Gastroesophageal sphincter (tissue), 3 donors: ENCODE data around the gene RIOK3.

ENCODE experiments used
- CTCF ChIP-seq, 4 experiments: fragments of 200-600 bp in 2 of 4; fragments of 450-650 bp in 2 of 4; sonication (generic) in 1 of 4; IDR thresholded peaks; one replicate each; pipeline ENCODE4 v1.5.1; 2017 to 2019; ENCODE audit warnings: antibody characterized with exemption in 4 of 4, mild to moderate bottlenecking in 2 of 4, moderate library complexity in 2 of 4
- EP300 ChIP-seq: sonication (generic); formaldehyde crosslinking; IDR thresholded peaks from one replicate; pipeline ENCODE4 v1.6.1; 2017; ENCODE audit warnings: antibody characterized with exemption, mild to moderate bottlenecking
- POLR2A ChIP-seq, 2 donors: fragments of 450-650 bp; IDR thresholded peaks; one replicate each; pipeline ENCODE4 v1.6.1; 2017; ENCODE audit warnings: antibody characterized with exemption in 2 of 2, mild to moderate bottlenecking in 2 of 2, moderate library complexity in 1 of 2
- POLR2AphosphoS5 ChIP-seq: sonication (generic); formaldehyde crosslinking; IDR thresholded peaks from one replicate; pipeline ENCODE4 v1.6.1; 2017; ENCODE audit warnings: antibody characterized with exemption

DNA sequence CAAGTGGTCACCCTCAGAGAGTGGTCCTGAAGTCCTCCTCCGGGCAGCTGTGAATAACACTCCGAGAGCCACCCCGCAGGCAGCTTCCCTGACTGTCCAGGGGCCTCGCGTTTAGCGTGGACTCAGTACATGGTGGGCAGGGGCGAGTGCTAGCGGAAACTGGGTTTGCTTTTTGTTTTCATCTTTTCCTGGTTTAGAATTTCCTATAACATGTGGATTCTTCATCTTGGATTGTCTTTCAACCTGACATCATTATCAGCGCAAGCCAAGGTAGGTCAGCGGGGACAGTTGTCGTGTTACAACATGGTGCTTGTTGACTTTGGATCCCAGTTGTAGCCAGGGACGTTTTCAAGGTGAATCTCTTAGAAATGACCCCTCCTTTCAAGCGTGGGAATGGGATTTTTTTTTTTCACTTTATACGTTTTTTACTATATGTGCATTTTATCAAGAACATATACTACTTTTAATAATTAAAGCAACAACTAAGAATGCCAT is 71.2 kb downstream of the RIOK3 start:
- TF ChIP-seq CTCF (IDR thresholded peaks at IDR 0.05) (no peak), POLR2A (IDR thresholded peaks at IDR 0.05) (no peak), POLR2AphosphoS5 (no peak), EP300 (no peak)
